NCI-H2081 (cell line): ENCODE measurements around the gene FMN1.
"Not testable (repeated sequence)": the region's sequence is repeated elsewhere in the genome, so short reads cannot be mapped to it uniquely, and the experiment has no call there.

ENCODE experiments used
- DNase-seq, 2 experiments: peaks; one replicate each; lab custom pipeline; 2025; lab: John Stamatoyannopoulos, UW

The FMN1 gene

DNA sequence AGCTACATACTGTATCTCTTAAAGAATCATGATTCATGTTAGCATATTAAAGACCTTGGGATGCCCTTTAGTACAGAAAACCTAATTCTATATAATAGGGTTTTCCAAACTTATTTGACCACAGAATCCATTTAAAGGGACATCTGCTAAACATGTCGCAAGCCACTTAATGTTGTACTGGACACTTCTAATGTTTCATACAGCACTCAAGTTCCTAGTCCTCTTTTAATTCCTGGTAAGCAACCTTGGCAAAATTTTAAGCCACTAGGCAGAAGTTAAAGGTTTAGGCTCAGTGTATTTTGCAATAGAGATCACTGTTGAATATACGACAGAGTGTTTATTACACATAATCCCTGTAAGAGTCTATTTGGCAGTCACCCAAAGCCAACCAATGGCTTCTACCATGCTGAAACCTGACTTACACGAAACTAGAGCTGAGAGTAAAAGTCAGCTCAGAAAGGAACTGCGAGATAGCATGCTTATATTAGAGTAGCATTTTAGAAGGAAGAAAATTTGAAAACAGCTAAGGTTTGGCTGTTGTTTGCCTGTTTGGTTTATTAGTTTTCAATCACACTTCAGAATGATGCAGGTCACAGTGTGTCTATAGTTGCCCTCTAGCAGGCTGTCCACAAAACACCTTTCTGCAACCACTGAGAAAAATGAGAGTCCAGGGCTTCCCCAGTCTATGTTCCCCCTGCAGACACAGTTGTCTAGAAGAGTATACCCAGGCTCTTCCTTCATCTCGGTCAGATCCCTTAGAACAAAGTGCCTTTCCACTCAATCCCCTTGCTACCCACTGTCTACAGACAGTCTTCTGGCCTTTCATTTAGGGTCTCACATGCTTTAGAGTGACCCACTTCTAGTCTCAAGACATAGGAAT, 104.4 kb downstream of the FMN1 start:
- peak; percentile 31 to 72 for DNase-seq

- no peak for DNase-seq
Observed at GRCh38 chr15:33089165-33089877, 105.2 kb downstream of the FMN1 start.

DNA sequence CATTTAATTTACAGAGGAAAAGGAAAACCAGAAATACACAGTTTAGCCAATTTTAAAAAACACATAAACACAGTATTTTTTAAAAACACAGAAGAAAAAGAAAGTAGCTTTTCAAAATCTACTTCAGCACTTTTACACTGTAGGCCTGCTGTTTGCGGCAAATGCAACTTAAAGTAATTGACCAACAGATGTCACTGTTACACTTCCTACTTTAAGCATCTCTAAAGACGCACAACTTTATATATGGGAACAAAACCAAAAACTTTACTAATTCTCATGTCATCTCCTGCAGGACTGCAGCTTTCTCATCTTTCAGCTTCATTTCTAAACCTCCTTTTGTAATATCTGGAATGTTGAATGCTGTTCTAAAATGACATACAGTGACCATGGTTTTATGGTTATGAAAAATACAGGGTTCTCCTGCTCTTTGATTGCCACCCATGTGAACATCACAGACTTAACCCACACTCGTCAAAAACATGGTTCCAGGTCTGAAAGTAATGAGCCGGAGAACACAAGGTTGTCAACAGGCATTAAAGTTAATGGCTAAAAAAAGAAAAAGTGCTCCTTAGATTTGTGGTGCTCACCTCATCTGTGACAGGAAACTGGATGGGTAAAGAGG, 107.9 kb downstream of the FMN1 start:
- peak in 1 of 2 experiments; percentile 46 for DNase-seq

DNA sequence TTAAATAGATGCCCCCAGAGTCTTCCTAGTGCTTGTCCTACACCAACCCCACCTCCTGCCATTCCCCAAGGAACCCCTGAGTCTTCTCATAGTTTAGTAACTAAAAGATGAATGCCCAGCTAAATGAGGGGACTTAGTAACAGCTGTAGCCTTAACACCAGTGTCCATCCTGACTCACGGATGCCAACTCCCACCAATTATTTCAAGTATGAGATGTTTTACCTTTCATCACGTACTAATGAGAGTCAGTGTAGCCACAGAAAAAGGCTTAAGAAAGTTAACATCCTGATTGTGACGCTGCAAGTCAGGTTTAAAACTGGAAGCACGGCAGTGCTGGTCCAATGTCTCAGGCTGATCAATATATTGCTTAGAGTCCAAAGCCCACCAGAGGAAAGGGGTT, 109.9 kb downstream of the FMN1 start:
- no peak for DNase-seq

GRCh38 chr15:33083232-33084081, 111.1 kb downstream of the FMN1 start:
- no peak for DNase-seq

DNA sequence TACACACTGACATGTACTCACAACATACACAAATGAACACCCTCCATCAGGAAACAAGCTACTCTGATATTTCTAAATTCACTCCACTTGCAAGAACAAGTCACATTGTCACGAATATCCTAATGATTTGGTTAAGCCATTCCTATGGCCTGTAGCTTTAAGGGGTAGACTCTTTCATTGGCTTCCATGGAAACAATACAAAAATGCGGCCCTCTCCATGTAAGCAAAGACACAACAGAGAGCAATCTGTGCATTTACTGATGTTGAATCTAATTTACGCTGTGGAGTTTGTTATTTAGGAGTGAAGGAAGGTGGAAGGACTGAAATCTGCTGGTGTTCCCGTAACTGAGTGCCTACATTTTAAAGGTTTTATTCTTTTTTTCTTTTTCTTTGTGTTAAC, 114.5 kb downstream of the FMN1 start:
- no peak for DNase-seq

DNA sequence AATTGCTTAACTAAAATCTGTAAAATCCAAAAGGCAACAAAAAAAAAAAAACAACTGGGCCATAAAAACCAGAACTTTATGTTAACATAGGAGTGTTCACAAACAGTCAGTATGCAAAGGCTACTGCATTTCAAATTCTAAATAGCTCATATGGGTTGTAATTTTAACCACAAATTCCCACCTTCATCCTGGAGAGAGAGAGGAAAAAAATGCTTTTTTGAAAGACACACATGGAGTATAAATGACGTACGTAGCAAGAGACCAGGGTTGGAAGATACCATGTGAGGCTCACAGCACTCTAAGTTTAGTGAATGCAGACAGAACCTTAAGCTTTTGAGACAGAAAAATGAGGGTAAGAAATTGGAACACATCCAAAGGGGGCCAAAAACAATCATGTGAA, 115.9 kb downstream of the FMN1 start:
- DNase-seq = no peak

- DNase-seq = no peak
Observed at GRCh38 chr15:33076937-33077336, 117.6 kb downstream of the FMN1 start.

- DNase-seq = no peak
Observed at GRCh38 chr15:33074942-33075341, 119.6 kb downstream of the FMN1 start.

- no peak for DNase-seq
Observed at GRCh38 chr15:33074212-33074611, 120.3 kb downstream of the FMN1 start.

DNA sequence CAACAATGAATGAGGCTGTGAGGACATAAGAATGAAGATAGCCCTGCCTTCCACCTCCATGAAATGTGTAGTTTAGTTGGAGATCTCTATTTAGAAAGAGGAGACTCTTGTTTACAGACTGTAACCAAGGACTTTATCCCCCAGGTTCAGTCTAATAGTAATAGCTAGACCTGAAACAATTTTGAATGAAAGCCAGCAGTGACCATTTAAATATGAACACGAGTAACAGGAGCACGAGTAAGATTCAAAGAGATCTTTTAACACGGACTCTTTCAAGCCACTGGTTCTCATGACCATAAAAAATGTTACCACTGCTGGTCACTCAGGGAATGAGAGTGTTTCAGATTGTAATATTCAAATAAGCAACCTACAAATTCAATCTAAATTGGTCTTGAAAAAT, 123.1 kb downstream of the FMN1 start:
- no peak for DNase-seq

DNA sequence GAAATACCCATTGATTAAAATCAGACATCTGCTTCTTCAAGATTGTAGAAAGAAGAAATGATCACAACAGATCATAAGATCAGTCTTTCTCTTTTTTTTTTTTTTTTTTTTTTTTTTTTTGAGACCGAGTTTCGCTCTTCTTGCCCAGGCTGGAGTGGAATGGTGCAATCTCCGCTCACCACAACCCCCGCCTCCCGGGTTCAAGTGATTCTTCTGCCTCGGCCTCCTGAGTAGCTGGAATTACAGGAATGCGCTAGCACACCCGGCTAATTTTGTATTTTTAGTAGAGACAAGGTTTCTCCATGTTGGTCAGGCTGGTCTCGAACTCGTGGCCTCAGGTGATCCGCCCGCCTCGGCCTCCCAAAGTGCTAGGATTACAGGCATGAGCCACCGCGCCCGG, 124.6 kb downstream of the FMN1 start:
- DNase-seq = not testable (repeated sequence)

DNA sequence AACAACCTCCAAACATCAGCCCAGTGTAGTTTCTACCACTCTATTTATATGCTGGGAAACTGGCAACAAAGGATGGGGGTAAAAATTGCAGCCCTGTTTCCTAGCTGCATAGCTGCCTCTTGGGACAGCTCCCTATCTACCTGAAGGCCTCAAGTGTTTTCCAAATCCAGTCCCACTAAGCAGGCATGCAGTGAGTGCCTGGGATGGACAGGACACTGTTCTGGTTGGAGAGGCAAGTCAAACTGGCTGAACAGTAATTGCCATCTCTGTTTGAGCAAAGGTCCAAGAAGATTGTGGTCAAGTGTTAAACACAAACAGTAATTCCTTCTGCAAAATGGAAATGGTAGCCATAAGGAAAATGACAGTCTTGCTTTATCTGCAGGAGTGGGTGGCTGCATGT, 125.4 kb downstream of the FMN1 start:
- DNase-seq = no peak

DNA sequence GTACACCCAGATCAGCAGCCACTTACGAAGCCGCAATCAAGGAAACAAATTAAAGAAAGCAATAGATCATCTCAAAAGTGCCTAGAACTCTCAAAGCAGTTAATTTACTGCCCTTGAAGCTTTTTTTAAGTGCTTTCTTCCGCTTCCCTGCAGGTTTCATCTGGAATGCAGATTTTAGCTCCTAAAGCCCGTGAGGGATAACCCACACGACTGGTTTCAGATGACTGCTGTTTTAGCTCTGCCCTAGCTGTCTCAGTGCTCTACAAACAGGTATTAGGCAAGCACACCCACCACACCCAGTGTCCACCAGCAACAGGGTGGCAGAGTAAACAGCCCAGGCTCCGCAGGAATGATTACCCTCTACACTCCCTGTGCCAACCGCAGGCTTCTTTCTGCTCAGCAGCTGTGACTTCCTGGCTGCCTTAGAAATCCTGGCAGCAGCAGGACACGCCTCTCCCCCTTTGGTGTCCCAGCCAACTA, 126.0 kb downstream of the FMN1 start:
- DNase-seq = peak; percentile 84 to 92

DNA sequence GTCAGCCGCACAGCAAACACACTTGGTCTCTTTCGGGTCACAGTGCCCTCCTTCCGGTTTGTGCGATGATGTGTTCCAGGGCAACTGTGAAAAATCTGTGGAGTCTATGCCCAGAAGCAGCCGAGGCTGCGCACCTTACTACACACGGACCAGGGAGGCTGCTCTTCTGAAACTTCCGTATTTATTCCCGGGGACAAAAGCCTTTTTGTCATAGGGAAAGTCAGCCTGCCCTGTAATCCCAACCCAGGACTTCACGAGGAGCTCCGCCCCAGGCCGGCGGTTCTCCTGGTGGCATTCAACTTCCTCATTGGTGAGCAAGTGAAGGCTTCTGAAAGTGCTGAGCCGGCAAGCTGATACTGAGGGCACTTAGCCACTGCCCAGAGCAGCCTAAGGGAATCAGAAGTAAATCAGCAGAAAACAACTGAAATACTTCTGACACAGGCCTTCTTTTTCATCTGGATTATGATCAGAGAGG, 126.5 kb downstream of the FMN1 start:
- no peak for DNase-seq

DNA sequence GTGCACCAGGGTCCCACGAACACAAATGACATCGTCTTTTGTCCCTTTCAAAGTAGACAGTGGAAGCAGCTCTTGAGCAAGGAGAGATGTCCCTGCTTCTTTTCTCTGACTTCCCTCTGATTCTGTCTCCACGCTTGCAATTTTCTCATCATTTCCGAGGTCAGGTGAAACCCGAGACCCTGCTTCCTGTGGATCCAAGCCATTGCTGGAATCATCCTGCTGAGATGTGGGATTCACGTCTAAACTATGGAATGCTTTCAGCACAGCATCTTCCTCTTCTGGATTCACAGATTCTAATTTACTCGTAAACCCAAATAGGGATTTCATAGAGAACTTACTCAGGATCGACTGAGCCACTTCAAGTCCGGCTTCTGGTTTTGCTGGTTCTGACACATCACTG, 127.1 kb downstream of the FMN1 start:
- no peak for DNase-seq

DNA sequence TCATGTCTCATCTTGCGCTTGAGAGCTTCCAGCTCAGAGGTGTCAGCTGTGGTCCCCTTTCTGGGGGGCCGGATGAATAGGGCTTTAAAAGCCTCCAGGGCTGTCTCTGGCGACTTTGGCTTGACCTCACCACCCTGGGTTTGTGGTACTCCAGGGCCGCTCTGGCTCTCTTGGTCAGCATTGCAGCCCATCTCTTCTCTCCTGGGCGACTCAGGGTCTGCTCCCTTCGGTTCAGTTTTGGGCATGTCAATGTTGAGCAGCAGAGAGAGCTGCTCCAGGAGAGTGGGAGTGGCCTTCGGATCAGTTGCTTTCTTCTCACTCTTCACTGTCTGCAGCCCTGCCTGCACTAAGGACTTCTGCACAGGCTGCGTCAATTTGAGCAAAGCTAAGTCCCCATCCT, 127.9 kb downstream of the FMN1 start:
- DNase-seq = no peak

GRCh38 chr15:33064878-33065277, 129.6 kb downstream of the FMN1 start:
- DNase-seq = no peak

- peak; percentile 23 to 73 for DNase-seq
Observed at GRCh38 chr15:33059184-33059583, 135.3 kb downstream of the FMN1 start.

DNA sequence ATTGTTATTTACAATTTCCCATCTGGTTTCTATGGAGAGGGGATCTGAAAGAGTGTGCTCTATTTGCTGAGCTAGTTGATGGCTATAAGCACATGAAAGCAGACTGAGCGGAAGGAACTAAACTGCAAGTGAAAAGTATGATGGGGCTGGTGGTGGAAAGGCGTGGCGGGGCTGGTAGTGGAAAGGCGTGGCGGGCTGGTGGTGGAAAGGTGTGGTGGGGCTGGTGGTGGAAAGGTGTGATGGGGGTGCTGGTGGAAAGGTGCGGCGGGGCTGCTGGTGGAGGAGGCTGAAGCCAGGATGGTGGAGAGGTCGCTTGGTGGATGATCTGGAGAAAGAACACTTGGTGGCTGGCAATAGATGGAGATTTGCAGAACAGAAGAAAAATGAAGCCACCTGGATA, 136.7 kb downstream of the FMN1 start:
- DNase-seq = no peak

DNA sequence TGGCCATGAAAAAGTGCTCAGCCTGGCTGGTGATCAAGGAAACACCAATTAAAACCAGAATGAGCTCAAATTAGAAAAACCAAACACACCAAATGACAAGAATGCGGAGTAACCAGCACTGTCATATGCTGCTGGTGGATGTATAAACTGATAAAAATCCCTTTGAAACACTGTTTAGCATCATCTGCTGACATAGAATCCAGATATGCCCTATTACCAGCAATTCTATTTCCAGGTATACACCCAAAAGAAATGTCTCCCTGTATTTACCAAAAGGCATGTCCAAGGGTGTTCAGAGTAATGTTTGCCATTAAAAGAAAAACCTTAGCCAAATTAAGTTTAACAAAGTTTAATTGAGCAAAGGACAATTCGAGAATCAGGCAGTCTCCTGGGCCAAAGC, 138.6 kb downstream of the FMN1 start:
- DNase-seq = no peak

- no peak for DNase-seq
Observed at GRCh38 chr15:33051528-33051927, 143.0 kb downstream of the FMN1 start.
